Measurements from ENCODE around the gene SLC2A3. TPM values are rescaled to one million over a fixed set of nuclear protein-coding genes. Genes with fewer than 3 reads are reported as not detected.
A peak's percentile ranks its signal among the peaks of the same experiment; 100 is the strongest.
"Not testable (repeated sequence)": the region's sequence is repeated elsewhere in the genome, so short reads cannot be mapped to it uniquely, and the experiment has no call there.

The SLC2A3 gene
- 433 TPM for polyA plus RNA-seq (2013, experiment 1 of 2)
- 526 TPM for polyA plus RNA-seq (2013, experiment 2 of 2)

- H3K4me1 ChIP-seq (ENCODE audit: insufficient read depth, low read length), result peaks cover 20% of the 10 kb centered on the region; the same call in 1 of the 2 replicates
- 0% methylated on average over 12 of the region's 15 CpGs for WGBS
- peak within 1 kb of the TSS; percentile 78 for H3K27ac ChIP-seq (ENCODE audit: low read depth, low read length)
- no peaks in the 10 kb centered on the region for H3K27me3 ChIP-seq (ENCODE audit: insufficient read depth, low read length)
- peaks cover 41% of the 10 kb centered on the region for H3K36me3 ChIP-seq (ENCODE audit: insufficient read depth, low read length)
- H3K9ac ChIP-seq (ENCODE audit: low read depth, low read length), result peak within 1 kb of the TSS; percentile 97
- H3K4me3 ChIP-seq (ENCODE audit: low read length), result peak within 1 kb of the TSS; percentile 100
- no peaks in the 10 kb centered on the region for H3K9me3 ChIP-seq (ENCODE audit: insufficient read depth, low read depth, low read length)
Measured at GRCh38 chr12:7935590-7936581, at the start of gene SLC2A3. SLC2A3 (minus strand) TSS chr12:7936187; CDS start chr12:7936034, 153 bp downstream.

GRCh38 chr12:7984900-7985299, 48.9 kb upstream of the SLC2A3 start:
- 90% methylated on average over 5 of the region's 5 CpGs for WGBS
- H3K4me1 ChIP-seq (ENCODE audit: insufficient read depth, low read length), result peaks cover 14% of the 10 kb centered on the region; the same call in 1 of the 2 replicates
- no peak overlapping the region for H3K9ac ChIP-seq (ENCODE audit: low read depth, low read length)
- H3K27me3 ChIP-seq (ENCODE audit: insufficient read depth, low read length), result no peaks in the 10 kb centered on the region
- no peaks in the 10 kb centered on the region for H3K36me3 ChIP-seq (ENCODE audit: insufficient read depth, low read length)
- no peak overlapping the region for H3K4me3 ChIP-seq (ENCODE audit: low read length)
- no peak overlapping the region for H3K27ac ChIP-seq (ENCODE audit: low read depth, low read length)
- no peaks in the 10 kb centered on the region for H3K9me3 ChIP-seq (ENCODE audit: insufficient read depth, low read depth, low read length)

DNA sequence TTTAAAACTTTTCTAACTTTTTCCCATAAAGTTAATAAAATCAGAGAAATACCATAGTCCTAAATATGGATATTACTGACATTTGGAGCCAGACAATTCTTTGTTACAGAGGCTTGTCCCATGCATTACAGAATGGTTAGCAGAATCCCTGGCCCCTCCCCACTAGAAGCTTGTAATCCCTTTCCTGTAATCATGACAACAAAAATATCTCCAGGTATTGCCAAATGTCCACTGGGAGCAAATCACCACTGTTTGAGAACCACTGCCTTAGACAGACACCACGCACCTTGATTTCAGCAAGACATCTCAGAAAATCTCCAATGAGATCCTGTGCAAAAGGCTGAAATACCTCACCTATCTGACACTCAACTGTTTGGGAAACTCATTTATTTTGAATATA, 47.5 kb upstream of the SLC2A3 start:
- H3K9me3 ChIP-seq (ENCODE audit: insufficient read depth, low read depth, low read length); H3K4me3 ChIP-seq (ENCODE audit: low read length); H3K9ac ChIP-seq (ENCODE audit: low read depth, low read length); H3K27ac ChIP-seq (ENCODE audit: low read depth, low read length); H3K36me3 ChIP-seq (ENCODE audit: insufficient read depth, low read length); H3K27me3 ChIP-seq (ENCODE audit: insufficient read depth, low read length): not testable (repeated sequence)
- 96% methylated on average over 1 of the region's 1 CpG for WGBS
- H3K4me1 ChIP-seq (ENCODE audit: insufficient read depth, low read length), result peaks cover 14% of the 10 kb centered on the region; the same call in 1 of the 2 replicates

- H3K9me3 ChIP-seq (ENCODE audit: insufficient read depth, low read depth, low read length); H3K27me3 ChIP-seq (ENCODE audit: insufficient read depth, low read length); H3K27ac ChIP-seq (ENCODE audit: low read depth, low read length); H3K4me3 ChIP-seq (ENCODE audit: low read length); H3K9ac ChIP-seq (ENCODE audit: low read depth, low read length); H3K36me3 ChIP-seq (ENCODE audit: insufficient read depth, low read length): not testable (repeated sequence)
- WGBS, result 95% methylated on average over 9 of the region's 11 CpGs
- peaks cover 14% of the 10 kb centered on the region; the same call in 1 of the 2 replicates for H3K4me1 ChIP-seq (ENCODE audit: insufficient read depth, low read length)
Measured at GRCh38 chr12:7983019-7983418, 47.0 kb upstream of the SLC2A3 start.

- H3K4me1 ChIP-seq (ENCODE audit: insufficient read depth, low read length), result peaks cover 14% of the 10 kb centered on the region; the same call in 1 of the 2 replicates
- H3K36me3 ChIP-seq (ENCODE audit: insufficient read depth, low read length); H3K9me3 ChIP-seq (ENCODE audit: insufficient read depth, low read depth, low read length); H3K27me3 ChIP-seq (ENCODE audit: insufficient read depth, low read length); H3K4me3 ChIP-seq (ENCODE audit: low read length); H3K27ac ChIP-seq (ENCODE audit: low read depth, low read length); H3K9ac ChIP-seq (ENCODE audit: low read depth, low read length): not testable (repeated sequence)
- 14% methylated on average over 2 of the region's 2 CpGs for WGBS
Measured at GRCh38 chr12:7982332-7982735, 46.3 kb upstream of the SLC2A3 start.

GRCh38 chr12:7981446-7981845, 45.5 kb upstream of the SLC2A3 start:
- peaks cover 14% of the 10 kb centered on the region; the same call in 1 of the 2 replicates for H3K4me1 ChIP-seq (ENCODE audit: insufficient read depth, low read length)
- no peak overlapping the region for H3K4me3 ChIP-seq (ENCODE audit: low read length)
- no peaks in the 10 kb centered on the region for H3K9me3 ChIP-seq (ENCODE audit: insufficient read depth, low read depth, low read length)
- no peak overlapping the region for H3K9ac ChIP-seq (ENCODE audit: low read depth, low read length)
- H3K36me3 ChIP-seq (ENCODE audit: insufficient read depth, low read length), result no peaks in the 10 kb centered on the region
- no peak overlapping the region for H3K27ac ChIP-seq (ENCODE audit: low read depth, low read length)
- H3K27me3 ChIP-seq (ENCODE audit: insufficient read depth, low read length), result no peaks in the 10 kb centered on the region
- WGBS, result 94% methylated on average over 4 of the region's 4 CpGs

DNA sequence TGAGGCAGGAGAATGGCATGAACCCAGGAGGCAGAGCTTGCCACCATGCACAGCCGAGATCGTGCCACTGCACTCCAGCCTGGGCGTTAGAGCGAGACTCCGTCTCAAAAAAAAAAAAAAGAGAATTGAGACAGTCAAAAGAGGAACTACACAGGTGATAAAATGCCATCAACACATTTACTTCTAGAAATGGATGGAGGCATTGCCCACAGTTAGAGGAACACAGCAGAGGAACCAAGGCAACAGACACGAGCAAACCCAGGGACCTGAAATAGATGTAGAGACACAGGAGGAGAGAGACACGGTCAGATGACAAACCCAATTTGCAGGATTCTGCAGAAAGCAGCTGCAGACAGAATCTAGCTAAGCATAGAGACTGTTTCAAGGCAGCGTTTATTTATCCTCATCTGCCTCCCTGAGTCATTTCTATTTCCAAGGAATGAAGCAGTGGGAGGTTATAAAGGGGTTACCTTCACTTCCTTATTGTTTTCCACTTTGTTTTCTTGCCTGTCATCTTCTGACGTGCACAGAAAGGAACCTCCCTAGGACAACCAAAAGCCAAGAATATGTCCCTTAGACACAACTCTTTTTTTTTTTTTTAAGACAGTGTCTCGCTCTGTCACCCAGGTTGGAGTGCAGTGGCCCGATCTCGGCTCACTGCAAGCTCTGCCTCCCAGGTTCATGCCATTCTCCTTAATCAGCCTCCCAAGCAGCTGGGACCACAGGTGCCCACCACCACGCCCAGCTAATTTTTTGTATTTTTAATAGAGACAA, 41.6 kb upstream of the SLC2A3 start:
- not testable (repeated sequence) for H3K27ac ChIP-seq (ENCODE audit: low read depth, low read length)
- H3K4me1 ChIP-seq (ENCODE audit: insufficient read depth, low read length), result peaks cover 24% of the 10 kb centered on the region
- 95% methylated on average over 11 of the region's 13 CpGs for WGBS

DNA sequence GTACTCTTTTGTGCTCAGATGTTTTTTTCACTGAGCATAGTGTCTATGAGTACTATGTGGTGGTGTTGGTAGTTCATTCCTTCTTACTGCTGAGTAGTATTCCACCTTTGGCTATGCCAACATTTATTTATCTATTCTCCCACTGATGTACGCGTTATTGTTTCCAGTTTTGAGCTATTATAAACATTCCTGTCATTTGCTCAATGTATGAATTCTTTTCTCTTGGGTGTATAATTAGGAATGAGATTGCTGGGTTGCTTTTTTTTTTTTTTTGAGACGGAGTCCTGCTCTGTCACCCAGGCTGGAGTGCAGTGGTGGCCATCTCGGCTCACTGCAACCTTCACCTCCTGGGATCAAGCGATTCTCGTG, 37.5 kb upstream of the SLC2A3 start:
- Histone ChIP-seq H3K27me3 (ENCODE audit: insufficient read depth, low read length) (no peaks in the 10 kb centered on the region), H3K4me1 (ENCODE audit: insufficient read depth, low read length) (peaks cover 25% of the 10 kb centered on the region), H3K9me3 (ENCODE audit: insufficient read depth, low read depth, low read length) (no peaks in the 10 kb centered on the region), H3K9ac (ENCODE audit: low read depth, low read length) (no peak overlapping the region), H3K27ac (ENCODE audit: low read depth, low read length) (no peak overlapping the region), H3K36me3 (ENCODE audit: insufficient read depth, low read length) (no peaks in the 10 kb centered on the region), H3K4me3 (ENCODE audit: low read length) (no peak overlapping the region)
- WGBS, result 93% methylated on average over 4 of the region's 6 CpGs

More for the DNA sequence above, 41.6 kb upstream of the SLC2A3 start:
- not testable (repeated sequence) for H3K36me3 ChIP-seq (ENCODE audit: insufficient read depth, low read length); H3K9me3 ChIP-seq (ENCODE audit: insufficient read depth, low read depth, low read length); H3K9ac ChIP-seq (ENCODE audit: low read depth, low read length); H3K4me3 ChIP-seq (ENCODE audit: low read length); H3K27me3 ChIP-seq (ENCODE audit: insufficient read depth, low read length)

GRCh38 chr12:7972734-7973456, 36.9 kb upstream of the SLC2A3 start:
- no peaks in the 10 kb centered on the region for H3K36me3 ChIP-seq (ENCODE audit: insufficient read depth, low read length)
- H3K27ac ChIP-seq (ENCODE audit: low read depth, low read length), result no peak overlapping the region
- peaks cover 25% of the 10 kb centered on the region for H3K4me1 ChIP-seq (ENCODE audit: insufficient read depth, low read length)
- no peak overlapping the region for H3K9ac ChIP-seq (ENCODE audit: low read depth, low read length)
- no peak overlapping the region; the same call in 1 of the 2 replicates for H3K4me3 ChIP-seq (ENCODE audit: low read length)
- 92% methylated on average over 19 of the region's 19 CpGs for WGBS
- H3K27me3 ChIP-seq (ENCODE audit: insufficient read depth, low read length), result no peaks in the 10 kb centered on the region
- no peaks in the 10 kb centered on the region for H3K9me3 ChIP-seq (ENCODE audit: insufficient read depth, low read depth, low read length)

GRCh38 chr12:7972269-7972668, 36.3 kb upstream of the SLC2A3 start:
- H3K9me3 ChIP-seq (ENCODE audit: insufficient read depth, low read depth, low read length); H3K4me3 ChIP-seq (ENCODE audit: low read length): not testable (repeated sequence)
- no CpG with 5 or more reads among the region's 9 CpGs for WGBS

More at GRCh38 chr12:7972269-7972668, 36.3 kb upstream of the SLC2A3 start:
- peaks cover 25% of the 10 kb centered on the region for H3K4me1 ChIP-seq (ENCODE audit: insufficient read depth, low read length)
- H3K27ac ChIP-seq (ENCODE audit: low read depth, low read length); H3K27me3 ChIP-seq (ENCODE audit: insufficient read depth, low read length); H3K9ac ChIP-seq (ENCODE audit: low read depth, low read length); H3K36me3 ChIP-seq (ENCODE audit: insufficient read depth, low read length): not testable (repeated sequence)
